HUES64 (cell line): ENCODE data around the gene MGLL.

Experiments
- H3K27ac ChIP-seq: 2 replicates; pipeline ENCODE4 v1.7.0; 2013; ENCODE audit warnings: low read depth, low read length, inconsistent platforms
- H3K27me3 ChIP-seq: 2 replicates; pipeline ENCODE4 v1.6.1; 2013; ENCODE audit warnings: mild to moderate bottlenecking, low read length; ENCODE audit not compliant: insufficient read depth
- H3K36me3 ChIP-seq: 2 replicates; pipeline ENCODE4 v1.6.1; 2013; ENCODE audit warnings: mild to moderate bottlenecking, low read length; ENCODE audit not compliant: insufficient read depth
- H3K4me1 ChIP-seq: 2 replicates; pipeline ENCODE4 v1.6.1; 2013; ENCODE audit warnings: mild to moderate bottlenecking, low read length, moderate library complexity; ENCODE audit not compliant: insufficient read depth
- H3K4me3 ChIP-seq: 2 replicates; pipeline ENCODE4 v1.5.1; 2013; ENCODE audit warnings: mild to moderate bottlenecking, low read length, moderate library complexity
- H3K9ac ChIP-seq: 2 replicates; pipeline ENCODE4 v1.6.1; 2013; ENCODE audit warnings: mild to moderate bottlenecking, low read depth, low read length
- H3K9me3 ChIP-seq: 2 replicates; pipeline ENCODE4 v1.6.1; 2013; ENCODE audit warnings: low read depth, low read length; ENCODE audit not compliant: insufficient read depth
- WGBS: fragments of 150-250, 120-280 bp; methylation state at CpG from one replicate; pipeline ENCODE4 v1.1.7; 2013; ENCODE audit warnings: missing lambda C conversion rate; 5-methylcytosine and 5-hydroxymethylcytosine counted together

MGLL gene

GRCh38 chr3:127779747-127780146 is 42.6 kb downstream of the MGLL start:
- Histone ChIP-seq H3K4me1 (0 out of 2 replicates have a peak, but pooled peaks cover 7% of the 10 kb centered on the region), H3K27ac (no peak overlapping the region)

GRCh38 chr3:127777921-127778656 is 44.2 kb downstream of the MGLL start:
- H3K36me3 ChIP-seq = no peaks in the 10 kb centered on the region
- no peaks in the 10 kb centered on the region for H3K9me3 ChIP-seq
- WGBS = 94% methylated on average over 11 of the region's 11 CpGs
- no peak overlapping the region for H3K4me3 ChIP-seq
- H3K9ac ChIP-seq = no peak overlapping the region
- no peak overlapping the region for H3K27ac ChIP-seq
- 0 out of 2 replicates have a peak, but pooled peaks cover 7% of the 10 kb centered on the region for H3K4me1 ChIP-seq
- no peaks in the 10 kb centered on the region for H3K27me3 ChIP-seq

More at GRCh38 chr3:127779747-127780146, 42.6 kb downstream of the MGLL start:
- no peaks in the 10 kb centered on the region for H3K27me3 ChIP-seq
- H3K4me3 ChIP-seq = no peak overlapping the region
- 93% methylated on average over 3 of the region's 3 CpGs for WGBS
- no peaks in the 10 kb centered on the region for H3K9me3 ChIP-seq
- H3K9ac ChIP-seq = no peak overlapping the region
- no peaks in the 10 kb centered on the region for H3K36me3 ChIP-seq

- H3K4me1 ChIP-seq = 0 out of 2 replicates have a peak, but pooled peaks cover 7% of the 10 kb centered on the region
- H3K9me3 ChIP-seq = no peaks in the 10 kb centered on the region
- 83% methylated on average over 1 of the region's 1 CpG for WGBS
- no peak overlapping the region for H3K27ac ChIP-seq
- no peak overlapping the region for H3K4me3 ChIP-seq
- no peaks in the 10 kb centered on the region for H3K36me3 ChIP-seq
- H3K9ac ChIP-seq = no peak overlapping the region
- H3K27me3 ChIP-seq = no peaks in the 10 kb centered on the region
Observed at GRCh38 chr3:127777332-127777731, 45.0 kb downstream of the MGLL start.

- H3K27me3 ChIP-seq = no peaks in the 10 kb centered on the region
- no peaks in the 10 kb centered on the region for H3K36me3 ChIP-seq
- H3K4me3 ChIP-seq = no peak overlapping the region
- H3K9me3 ChIP-seq = no peaks in the 10 kb centered on the region
- H3K27ac ChIP-seq = no peak overlapping the region
- H3K9ac ChIP-seq = no peak overlapping the region
- 97% methylated on average over 10 of the region's 10 CpGs for WGBS
- H3K4me1 ChIP-seq = 0 out of 2 replicates have a peak, but pooled peaks cover 7% of the 10 kb centered on the region
Observed at GRCh38 chr3:127776347-127776746, 46.0 kb downstream of the MGLL start.

GRCh38 chr3:127775398-127776109 is 46.8 kb downstream of the MGLL start:
- H3K4me3 ChIP-seq = no peak overlapping the region
- WGBS = 62% methylated on average over 17 of the region's 17 CpGs
- no peaks in the 10 kb centered on the region for H3K36me3 ChIP-seq
- 0 out of 2 replicates have a peak, but pooled peaks cover 7% of the 10 kb centered on the region for H3K4me1 ChIP-seq
- no peak overlapping the region for H3K9ac ChIP-seq
- H3K27me3 ChIP-seq = no peaks in the 10 kb centered on the region
- no peak overlapping the region for H3K27ac ChIP-seq
- H3K9me3 ChIP-seq = no peaks in the 10 kb centered on the region

GRCh38 chr3:127774647-127775046 is 47.7 kb downstream of the MGLL start:
- Histone ChIP-seq H3K9me3 (no peaks in the 10 kb centered on the region), H3K36me3 (no peaks in the 10 kb centered on the region), H3K27ac (no peak overlapping the region), H3K4me1 (0 out of 2 replicates have a peak, but pooled peaks cover 7% of the 10 kb centered on the region), H3K27me3 (no peaks in the 10 kb centered on the region), H3K9ac (no peak overlapping the region), H3K4me3 (no peak overlapping the region)
- 93% methylated on average over 6 of the region's 6 CpGs for WGBS

GRCh38 chr3:127773752-127774395 is 48.4 kb downstream of the MGLL start:
- no peak overlapping the region for H3K9ac ChIP-seq
- 90% methylated on average over 8 of the region's 8 CpGs for WGBS
- no peak overlapping the region for H3K27ac ChIP-seq
- H3K36me3 ChIP-seq = no peaks in the 10 kb centered on the region
- H3K4me3 ChIP-seq = no peak overlapping the region
- H3K9me3 ChIP-seq = no peaks in the 10 kb centered on the region
- H3K4me1 ChIP-seq = 0 out of 2 replicates have a peak, but pooled peaks cover 7% of the 10 kb centered on the region
- H3K27me3 ChIP-seq = no peaks in the 10 kb centered on the region

GRCh38 chr3:127772827-127773751 is 49.2 kb downstream of the MGLL start:
- Histone ChIP-seq H3K9me3 (no peaks in the 10 kb centered on the region), H3K36me3 (no peaks in the 10 kb centered on the region), H3K4me1 (0 out of 2 replicates have a peak, but pooled peaks cover 7% of the 10 kb centered on the region), H3K9ac (no peak overlapping the region), H3K4me3 (no peak overlapping the region), H3K27me3 (no peaks in the 10 kb centered on the region), H3K27ac (no peak overlapping the region)
- 91% methylated on average over 12 of the region's 12 CpGs for WGBS

- Histone ChIP-seq H3K27ac (no peak overlapping the region), H3K4me3 (no peak overlapping the region), H3K9me3 (no peaks in the 10 kb centered on the region), H3K4me1 (0 out of 2 replicates have a peak, but pooled peaks cover 7% of the 10 kb centered on the region), H3K27me3 (no peaks in the 10 kb centered on the region), H3K9ac (no peak overlapping the region), H3K36me3 (no peaks in the 10 kb centered on the region)
- WGBS = 91% methylated on average over 5 of the region's 5 CpGs
Observed at GRCh38 chr3:127772273-127772672, 50.0 kb downstream of the MGLL start.

GRCh38 chr3:127771746-127772145 is 50.6 kb downstream of the MGLL start:
- Histone ChIP-seq H3K4me3 (no peak overlapping the region), H3K9me3 (no peaks in the 10 kb centered on the region), H3K9ac (no peak overlapping the region), H3K36me3 (no peaks in the 10 kb centered on the region), H3K4me1 (0 out of 2 replicates have a peak, but pooled peaks cover 7% of the 10 kb centered on the region), H3K27me3 (no peaks in the 10 kb centered on the region), H3K27ac (no peak overlapping the region)
- WGBS = 97% methylated on average over 7 of the region's 7 CpGs
